Measurements from ENCODE around the gene RCOR3.

Gene RCOR3

DNA sequence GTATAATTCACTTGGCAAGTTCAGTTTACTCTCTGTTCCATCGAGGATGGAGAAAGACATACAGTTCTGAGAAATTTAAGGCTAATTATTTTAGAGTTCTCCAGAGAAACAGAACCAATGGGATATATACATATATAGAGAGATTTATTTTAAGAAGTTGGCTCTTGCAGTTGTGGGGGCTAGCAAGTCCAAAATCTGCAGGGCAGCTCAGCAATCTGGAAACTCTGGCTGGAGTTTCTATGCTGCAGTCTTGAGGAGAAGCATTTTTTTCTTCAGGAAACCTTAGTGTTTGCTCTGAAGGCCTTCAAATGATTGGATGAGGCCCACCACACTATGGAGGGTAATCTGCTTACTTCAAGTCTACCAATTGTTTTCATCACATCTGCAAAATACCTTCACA is 102.0 kb downstream of the RCOR3 start:
- Histone ChIP-seq H3K27me3 (ENCODE audit: insufficient read depth, low read length, poor library complexity) (no peaks in the 10 kb centered on the region), H3K4me1 (ENCODE audit: insufficient read depth, low read length) (no peaks in the 10 kb centered on the region), H3K4me3 (ENCODE audit: low read depth in 1 of 2, low read length in 2 of 2) (no peak overlapping the region), H3K4me2 (ENCODE audit: insufficient read depth, low read length) (no peak overlapping the region), H3K36me3 (ENCODE audit: insufficient read depth, low read length) (no peaks in the 10 kb centered on the region), H4K20me1 (ENCODE audit: insufficient read depth, low read length) (no peaks in the 10 kb centered on the region), H3K27ac (ENCODE audit: low read length) (no peak overlapping the region), H3K9ac (ENCODE audit: low read depth, low read length) (no peak overlapping the region), H2AFZ (ENCODE audit: low read depth, low read length) (no peak overlapping the region), H3K79me2 (ENCODE audit: insufficient read depth, low read length) (no peaks in the 10 kb centered on the region), H3K9me3 (ENCODE audit: insufficient read depth, low read length, severe bottlenecking) (no peaks in the 10 kb centered on the region)
- no peak for ATAC-seq (ENCODE audit: insufficient read depth, low read depth)
- TF ChIP-seq EZH2 (IDR thresholded peaks at IDR 0.05; ENCODE audit: borderline replicate concordance, low read depth, low read length, severe bottlenecking) = no peak
- TF ChIP-seq, protein P1, sequence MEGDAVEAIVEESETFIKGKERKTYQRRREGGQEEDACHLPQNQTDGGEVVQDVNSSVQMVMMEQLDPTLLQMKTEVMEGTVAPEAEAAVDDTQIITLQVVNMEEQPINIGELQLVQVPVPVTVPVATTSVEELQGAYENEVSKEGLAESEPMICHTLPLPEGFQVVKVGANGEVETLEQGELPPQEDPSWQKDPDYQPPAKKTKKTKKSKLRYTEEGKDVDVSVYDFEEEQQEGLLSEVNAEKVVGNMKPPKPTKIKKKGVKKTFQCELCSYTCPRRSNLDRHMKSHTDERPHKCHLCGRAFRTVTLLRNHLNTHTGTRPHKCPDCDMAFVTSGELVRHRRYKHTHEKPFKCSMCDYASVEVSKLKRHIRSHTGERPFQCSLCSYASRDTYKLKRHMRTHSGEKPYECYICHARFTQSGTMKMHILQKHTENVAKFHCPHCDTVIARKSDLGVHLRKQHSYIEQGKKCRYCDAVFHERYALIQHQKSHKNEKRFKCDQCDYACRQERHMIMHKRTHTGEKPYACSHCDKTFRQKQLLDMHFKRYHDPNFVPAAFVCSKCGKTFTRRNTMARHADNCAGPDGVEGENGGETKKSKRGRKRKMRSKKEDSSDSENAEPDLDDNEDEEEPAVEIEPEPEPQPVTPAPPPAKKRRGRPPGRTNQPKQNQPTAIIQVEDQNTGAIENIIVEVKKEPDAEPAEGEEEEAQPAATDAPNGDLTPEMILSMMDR (IDR thresholded peaks at IDR 0.05; ENCODE audit: borderline replicate concordance, extremely low read depth, low read length, poor library complexity, severe bottlenecking) = no peak
- no peak for DNase-seq

Measured in DND-41 (cell line).